ENCODE measurements around the gene GSN. TPM values are rescaled to one million over a fixed set of nuclear protein-coding genes. Genes with fewer than 3 reads are reported as not detected.

Gene GSN
- total and polyA plus RNA-seq, 11 donors: 379 to 2,088 (median 689) TPM

- DNase-seq (no peak), ATAC-seq (no peak)
- Histone ChIP-seq H3K27me3 (no peaks in the 10 kb centered on the region), H3K27ac (peak overlapping the region in 1 of 12 donors; percentile 96), H3K4me3 (no peak overlapping the region), H3K36me3 (no peaks in the 10 kb centered on the region), H3K4me1 (peaks cover 0 to 37% (median 24%) of the 10 kb centered on the region in 12 donors), H3K9me3 (no peaks in the 10 kb centered on the region)
- WGBS, 4 donors: 86 to 88% (median 87%) methylated on average over 5 of the region's 5 CpGs
- intact Hi-C loops (cut with DNase I): loop anchor here in 3 of 10 donors (10.0 kb wide), 2 partner anchors 48 to 52 kb away; no protein-coding TSS in a partner anchor
- TF ChIP-seq, protein P1, sequence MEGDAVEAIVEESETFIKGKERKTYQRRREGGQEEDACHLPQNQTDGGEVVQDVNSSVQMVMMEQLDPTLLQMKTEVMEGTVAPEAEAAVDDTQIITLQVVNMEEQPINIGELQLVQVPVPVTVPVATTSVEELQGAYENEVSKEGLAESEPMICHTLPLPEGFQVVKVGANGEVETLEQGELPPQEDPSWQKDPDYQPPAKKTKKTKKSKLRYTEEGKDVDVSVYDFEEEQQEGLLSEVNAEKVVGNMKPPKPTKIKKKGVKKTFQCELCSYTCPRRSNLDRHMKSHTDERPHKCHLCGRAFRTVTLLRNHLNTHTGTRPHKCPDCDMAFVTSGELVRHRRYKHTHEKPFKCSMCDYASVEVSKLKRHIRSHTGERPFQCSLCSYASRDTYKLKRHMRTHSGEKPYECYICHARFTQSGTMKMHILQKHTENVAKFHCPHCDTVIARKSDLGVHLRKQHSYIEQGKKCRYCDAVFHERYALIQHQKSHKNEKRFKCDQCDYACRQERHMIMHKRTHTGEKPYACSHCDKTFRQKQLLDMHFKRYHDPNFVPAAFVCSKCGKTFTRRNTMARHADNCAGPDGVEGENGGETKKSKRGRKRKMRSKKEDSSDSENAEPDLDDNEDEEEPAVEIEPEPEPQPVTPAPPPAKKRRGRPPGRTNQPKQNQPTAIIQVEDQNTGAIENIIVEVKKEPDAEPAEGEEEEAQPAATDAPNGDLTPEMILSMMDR (IDR thresholded peaks at IDR 0.05): no peak
- TF ChIP-seq POLR2A (IDR thresholded peaks at IDR 0.05): no peak
Measured at GRCh38 chr9:121262953-121263352, 5.0 kb upstream of the GSN start.

GRCh38 chr9:121266356-121266755 lies 1.6 kb upstream of the GSN start:
- no peak overlapping the region for H3K4me3 ChIP-seq
- no peaks in the 10 kb centered on the region for H3K9me3 ChIP-seq
- TF ChIP-seq, protein P1 (IDR thresholded peaks at IDR 0.05): no peak
- no peak for TF ChIP-seq POLR2A (IDR thresholded peaks at IDR 0.05)
- 72 to 82% (median 77%) methylated on average over 3 of the region's 3 CpGs for WGBS, 4 donors
- H3K4me1 ChIP-seq: peaks cover 4 to 51% (median 41%) of the 10 kb centered on the region in 12 donors
- no peak for ATAC-seq
- intact Hi-C loops (cut with DNase I): loop anchor here in 8 of 10 donors (5.0 to 10.0 kb wide), 7 partner anchors 39 to 116 kb away; no protein-coding TSS in a partner anchor
- no peak for DNase-seq
- no peaks in the 10 kb centered on the region for H3K36me3 ChIP-seq
- H3K27ac ChIP-seq: peak overlapping the region in 9 of 12 donors; percentile 7 to 96 (median 87)
- H3K27me3 ChIP-seq: no peaks in the 10 kb centered on the region

- ATAC-seq: peak in 1 of 4 donors; percentile 23
- Histone ChIP-seq H3K9me3 (no peaks in the 10 kb centered on the region), H3K4me1 (peaks cover 6 to 57% (median 46%) of the 10 kb centered on the region in 12 donors), H3K36me3 (no peaks in the 10 kb centered on the region), H3K4me3 (peak overlapping the region in 11 of 12 donors; percentile 75 to 95 (median 88)), H3K27ac (peak overlapping the region; percentile 30 to 96 (median 88)), H3K27me3 (no peaks in the 10 kb centered on the region)
- DNase-seq: peak in 2 of 5 donors; percentile 58 to 60
- 66 to 75% (median 69%) methylated on average over 18 of the region's 18 CpGs for WGBS, 4 donors
- TF ChIP-seq, protein P1 (IDR thresholded peaks at IDR 0.05): no peak
- no peak for TF ChIP-seq POLR2A (IDR thresholded peaks at IDR 0.05)
- intact Hi-C loops (cut with DNase I): loop anchor here in 8 of 10 donors (5.0 to 10.0 kb wide), 7 partner anchors 40 to 115 kb away; no protein-coding TSS in a partner anchor
Measured at GRCh38 chr9:121266906-121267650, 884 bp upstream of the GSN start.

DNA sequence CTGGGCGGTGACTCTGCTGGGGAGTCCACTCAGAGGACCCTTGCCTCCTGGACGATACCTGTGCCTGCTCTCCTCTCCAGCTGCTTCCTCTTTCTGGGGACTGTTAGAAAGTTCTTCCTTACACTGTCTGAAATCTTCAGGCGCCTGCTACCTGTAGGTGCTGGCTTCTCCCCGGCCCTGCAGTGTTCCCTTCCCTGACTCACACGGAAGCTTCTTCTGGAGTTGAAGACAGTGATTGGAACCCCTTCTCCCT lies 562 bp downstream of the GSN start:
- Histone ChIP-seq H3K27me3 (no peaks in the 10 kb centered on the region), H3K9me3 (no peaks in the 10 kb centered on the region), H3K4me1 (peaks cover 6 to 69% (median 58%) of the 10 kb centered on the region in 12 donors), H3K27ac (peak overlapping the region; percentile 30 to 96 (median 88)), H3K4me3 (peak overlapping the region; percentile 75 to 95 (median 88)), H3K36me3 (no peaks in the 10 kb centered on the region)
- 6 to 25% (median 8%) methylated on average over 3 to 5 of the region's 5 CpGs for WGBS, 4 donors
- TF ChIP-seq, protein P1 (IDR thresholded peaks at IDR 0.05): no peak
- no peak for TF ChIP-seq POLR2A (IDR thresholded peaks at IDR 0.05)
- intact Hi-C loops (cut with DNase I): loop anchor here in 8 of 10 donors (5.0 to 10.0 kb wide), 7 partner anchors 41 to 114 kb away; no protein-coding TSS in a partner anchor
- DNase-seq (no peak), ATAC-seq (peak; percentile 2 to 26 (median 16))

Measured in heart left ventricle (tissue), 16 donors.